K562 (cell line): Measurements from ENCODE around the gene PIM3. TPM values are rescaled to one million over a fixed set of nuclear protein-coding genes. Genes with fewer than 3 reads are reported as not detected.

Source experiments
- ATAC-seq: fragments of 200-7000 bp; cut with Tn5 transposase; 3 replicates; pipeline ENCODE4 v1.9.1; 2020; ENCODE audit warnings: moderate library complexity
- BruUV-seq: library from RNA; stranded (reverse); fragments of 400-500 nt; replicated peaks from 2 replicates; lab custom pipeline; 2021; lab: Mats Ljungman, UMichigan
- CTCF ChIA-PET: fragments of 300-600 bp; formaldehyde crosslinking; extraction: SDS; loops from one replicate; lab custom pipeline; 2021; ENCODE audit warnings: low intra/inter-chr PET ratio; lab: Yijun Ruan, JAX
- POLR2A ChIA-PET: fragments of 300-600, 350-650 bp; sonication (Branson Sonifier 250); formaldehyde crosslinking; extraction: SDS; loops from one replicate; lab custom pipeline; 2021; ENCODE audit warnings: antibody characterized with exemption, inconsistent platforms; lab: Yijun Ruan, JAX
- DNase-seq, 4 experiments: peaks; one replicate each; pipeline versions ENCODE4 v3.0.0 to v3.0.0-alpha.2; 2011 to 2018; ENCODE audit warnings: low spot score in 3 of 4, mixed read lengths in 3 of 4; ENCODE audit errors: extremely low read depth in 1 of 4
- FAIRE-seq: peaks from 2 replicates; lab custom pipeline; 2011; peaks lifted over from hg19 to GRCh38; lab: Jason Lieb, UNC
- H2AFZ ChIP-seq: 2 replicates; pipeline ENCODE4 v1.6.0; 2011; ENCODE audit warnings: low read depth, low read length, control low read depth, inconsistent platforms
- H3K27ac ChIP-seq: fragments of 200-600 bp; 3 replicates; pipeline ENCODE4 v1.8.0; 2011; ENCODE audit warnings: low read depth, mild to moderate bottlenecking, control low read depth, inconsistent platforms, low read length, moderate library complexity, mixed read lengths; ENCODE audit errors: extremely low read depth
- H3K27me3 ChIP-seq, 2 experiments: fragments of 300-600 bp in 1 of 2; 2 replicates in 1 of 2; 3 replicates in 1 of 2; pipeline versions ENCODE4 v1.6.0 to v1.8.0; 2011; ENCODE audit warnings: inconsistent platforms in 2 of 2, low read length in 2 of 2, mild to moderate bottlenecking in 1 of 2, mixed read lengths in 1 of 2, moderate library complexity in 1 of 2; ENCODE audit not compliant: control insufficient read depth in 2 of 2, insufficient read depth in 2 of 2
- H3K36me3 ChIP-seq: fragments of 300-600 bp; 3 replicates; pipeline ENCODE4 v1.8.0; 2011; ENCODE audit warnings: mild to moderate bottlenecking, low read length, inconsistent platforms; ENCODE audit not compliant: control insufficient read depth, insufficient read depth
- H3K4me1 ChIP-seq, 2 experiments: fragments of 200-600 bp in 1 of 2; replicated peaks in 1 of 2; 2 replicates in 1 of 2; 3 replicates in 1 of 2; pipeline versions ENCODE4 v1.5.1 to v1.8.0; 2011; ENCODE audit warnings: inconsistent platforms in 2 of 2, low read length in 2 of 2, mild to moderate bottlenecking in 1 of 2, mixed read lengths in 1 of 2, moderate library complexity in 1 of 2; ENCODE audit not compliant: control insufficient read depth in 2 of 2, insufficient read depth in 2 of 2
- H3K4me2 ChIP-seq: 2 replicates; pipeline ENCODE4 v1.6.1; 2011; ENCODE audit warnings: low read length, control low read depth, inconsistent platforms, mixed read lengths; ENCODE audit not compliant: insufficient read depth
- H3K4me3 ChIP-seq: fragments of 200-600 bp; sonication (generic), shearing (Covaris generic); 2 replicates; pipeline ENCODE4 v1.5.1; 2016; ENCODE audit warnings: control low read depth, inconsistent platforms
- H3K79me2 ChIP-seq: fragments of 200-600 bp; 3 replicates; pipeline ENCODE4 v1.8.0; 2011; ENCODE audit warnings: low read length, inconsistent platforms; ENCODE audit not compliant: control insufficient read depth, insufficient read depth
- H3K9ac ChIP-seq, 2 experiments: 2 replicates each; pipeline versions ENCODE4 v1.6.0 to v1.6.1; 2011; ENCODE audit warnings: low read depth in 2 of 2, low read length in 2 of 2, control low read depth in 1 of 2, inconsistent platforms in 1 of 2, mild to moderate bottlenecking in 1 of 2, mixed read lengths in 1 of 2; ENCODE audit not compliant: insufficient read depth in 1 of 2
- H3K9me1 ChIP-seq: one replicate; pipeline ENCODE4 v1.6.0; 2011; ENCODE audit warnings: inconsistent platforms, mild to moderate bottlenecking, low read length, moderate library complexity; ENCODE audit not compliant: control insufficient read depth, insufficient read depth
- H3K9me3 ChIP-seq: replicated peaks from 2 replicates; pipeline ENCODE4 v1.5.1; 2011; ENCODE audit warnings: low read depth, low read length, inconsistent platforms; ENCODE audit not compliant: control insufficient read depth, insufficient read depth
- H4K20me1 ChIP-seq: replicated peaks from 2 replicates; pipeline ENCODE4 v1.6.1; 2011; ENCODE audit warnings: low read length, inconsistent platforms, mixed read lengths; ENCODE audit not compliant: control insufficient read depth, insufficient read depth
- ATF1 ChIP-seq, 2 experiments: fragments of 450-650 bp in 1 of 2; IDR thresholded peaks; 2 replicates each; pipeline ENCODE4 v1.6.1; 2016; ENCODE audit warnings: missing compliant biosample characterization in 1 of 2, missing genetic modification characterization in 1 of 2
- CBX3 ChIP-seq, 2 experiments: IDR thresholded peaks; 1 replicate in 1 of 2; 2 replicates in 1 of 2; pipeline ENCODE4 v1.6.1; 2012; ENCODE audit warnings: inconsistent platforms in 2 of 2, low read length in 2 of 2, borderline replicate concordance in 1 of 2, control low read depth in 1 of 2
- CREB1 ChIP-seq, 2 experiments: sonication (generic) in 1 of 2; formaldehyde crosslinking in 1 of 2; IDR thresholded peaks; 2 replicates each; pipeline versions ENCODE4 v1.6.1 to v1.8.0; 2012 to 2022; ENCODE audit warnings: inconsistent platforms in 1 of 2, mild to moderate bottlenecking in 1 of 2, missing genetic modification reagents in 1 of 2, moderate library complexity in 1 of 2
- E2F6 ChIP-seq, 2 experiments: IDR thresholded peaks; 2 replicates each; pipeline ENCODE4 v1.6.1; 2011; ENCODE audit warnings: borderline replicate concordance in 1 of 2, control low read depth in 1 of 2, low read depth in 1 of 2, low read length in 1 of 2, mild to moderate bottlenecking in 1 of 2, mixed read lengths in 1 of 2, moderate library complexity in 1 of 2; ENCODE audit not compliant: insufficient read depth in 1 of 2, insufficient read length in 1 of 2, poor library complexity in 1 of 2, severe bottlenecking in 1 of 2; ENCODE audit errors: extremely low read depth in 1 of 2
- EP400 ChIP-seq: fragments of 450-650 bp; IDR thresholded peaks from 2 replicates; pipeline ENCODE4 v1.6.1; 2017; ENCODE audit warnings: antibody characterized with exemption, mild to moderate bottlenecking, moderate library complexity
- L3MBTL2 ChIP-seq: fragments of 450-650 bp; IDR thresholded peaks from 2 replicates; pipeline ENCODE4 v1.6.1; 2016; ENCODE audit warnings: mild to moderate bottlenecking, moderate library complexity
- MAZ ChIP-seq, 2 experiments: fragments of 450-650 bp in 1 of 2; sonication (generic) in 1 of 2; formaldehyde crosslinking; IDR thresholded peaks in 1 of 2; conservative IDR thresholded peaks in 1 of 2; 2 replicates each; pipeline versions ENCODE4 v1.4.0 to v1.5.0; 2020; ENCODE audit warnings: mild to moderate bottlenecking in 1 of 2, missing genetic modification reagents in 1 of 2
- MYC ChIP-seq, 2 experiments: fragments of 250-450 bp in 1 of 2; sonication (Bioruptor Pico) in 1 of 2; IDR thresholded peaks; 2 replicates each; pipeline versions ENCODE4 v1.5.1 to v1.6.1; 2012 to 2021; ENCODE audit warnings: low read depth in 2 of 2, borderline replicate concordance in 1 of 2, improper control_type of control experiment in 1 of 2, low read length in 1 of 2, mild to moderate bottlenecking in 1 of 2, moderate library complexity in 1 of 2
- PYGO2 ChIP-seq: fragments of 450-650 bp; IDR thresholded peaks from 2 replicates; pipeline ENCODE4 v1.6.1; 2016; ENCODE audit warnings: mild to moderate bottlenecking, missing genetic modification characterization, moderate library complexity, missing compliant biosample characterization
- ZNF134 ChIP-seq: fragments of 250-450 bp; sonication (Bioruptor Pico); conservative IDR thresholded peaks from 2 replicates; pipeline ENCODE4 v1.4.0; 2020
- ZNF263 ChIP-seq: sonication (generic); formaldehyde crosslinking; IDR thresholded peaks from 2 replicates; pipeline ENCODE4 v1.8.0; 2022; ENCODE audit warnings: mild to moderate bottlenecking, missing genetic modification reagents, borderline replicate concordance
- WGBS: fragments of 100-300 bp; shearing (Covaris generic); methylation state at CpG from one replicate; pipeline ENCODE4 v1.1.6; 2016; ENCODE audit warnings: low coverage, mixed read lengths; ENCODE audit not compliant: insufficient coverage; ENCODE audit errors: missing lambda C conversion rate; 5-methylcytosine and 5-hydroxymethylcytosine counted together
- in situ Hi-C: fragments of 300-500 bp; cut with MboI; formaldehyde crosslinking; loops from 4 replicates; pipeline ENCODE4 v1.15.0; 2018; ENCODE audit warnings: inconsistent platforms, mixed read lengths
- intact Hi-C: fragments of 100-400 bp; cut with micrococcal nuclease; formaldehyde crosslinking; loops from 2 replicates; pipeline ENCODE4 v1.14.2; 2022
- polyA plus RNA-seq, 8 experiments: library from polyadenylated mRNA; depleted of rRNA in 4 of 8; stranded (reverse) in 5 of 8; unstranded in 3 of 8; fragments of >200 nt; fragmentation: Nextera tagmentation in 2 of 8; fragmentation: Illumina TruSeq in 1 of 8; extraction: Ambion mirVana in 2 of 8; extraction: Trizol in 1 of 8; gene quantifications; 2 replicates each; pipeline versions ENCODE4 v1.2.1 to v1.2.3, GENCODE V29; 2011 to 2014; ENCODE audit warnings: inconsistent platforms in 1 of 8, missing spikeins in 1 of 8
- total RNA-seq, 7 experiments: library from RNA; depleted of rRNA in 6 of 7; stranded (reverse); fragments of >200 nt in 6 of 7; fragmentation: Illumina TruSeq in 2 of 7; extraction: Trizol in 2 of 7; gene quantifications; 2 replicates each; pipeline versions ENCODE4 v1.2.1 to v1.2.3, GENCODE V29; 2011 to 2021; ENCODE audit warnings: low replicate concordance in 1 of 7
- TF ChIP-seq, protein P1 (sequence below): fragments of 200-800 bp; sonication (Bioruptor generic); IDR thresholded peaks from 2 replicates; pipeline ENCODE4 v1.6.1; 2017; ENCODE audit warnings: missing genetic modification characterization, missing compliant biosample characterization
- TF ChIP-seq, protein P2 (sequence below): fragments of 150-350 bp; conservative IDR thresholded peaks from 2 replicates; pipeline ENCODE4 v1.6.1; 2014; ENCODE audit warnings: low read length

PIM3 gene
- total and polyA plus RNA-seq, 9 of the 15 experiments (the other 6 are each of a cell fraction or from before 2014, with no cell fraction given) = 0.24 to 40.5 (median 5.3) TPM

- no peaks in the 10 kb centered on the region for H4K20me1 ChIP-seq
- H2AFZ ChIP-seq = peak overlapping the region; percentile 99
- FAIRE-seq = peak; percentile 63
- H3K27me3 ChIP-seq = no peaks in the 10 kb centered on the region
- ATAC-seq = peak; percentile 79
- H3K9me3 ChIP-seq = no peaks in the 10 kb centered on the region
- ChIA-PET POLR2A (interaction anchor here (0.6 to 0.7 kb wide), 2 partner anchors 125 to 142 kb away, joined by 3 read pairs; no protein-coding TSS in a partner anchor), CTCF (no interaction called here)
- H3K4me1 ChIP-seq = peaks cover 0 to 73% of the 10 kb centered on the region in 2 experiments; a peak in 3 of 5 replicates
- in situ Hi-C loops = no loop called here
- H3K9ac ChIP-seq = peak overlapping the region; percentile 70 to 94; a peak in 3 of 4 replicates
- no TSS peak for BruUV-seq
- 10% methylated on average over 15 of the region's 70 CpGs for WGBS
- H3K4me3 ChIP-seq = peak overlapping the region; percentile 43
- H3K9me1 ChIP-seq = no peaks in the 10 kb centered on the region
- H3K36me3 ChIP-seq = no peaks in the 10 kb centered on the region
- DNase-seq = peak; percentile 60 to 91 (median 86)
- intact Hi-C loops = no loop called here
- peak overlapping the region; percentile 81 for H3K27ac ChIP-seq
- peak overlapping the region; percentile 85 for H3K4me2 ChIP-seq
- H3K79me2 ChIP-seq = no peaks in the 10 kb centered on the region
- TF ChIP-seq ZNF134 (CRISPR knock-in tag) (no peak), CREB1 (IDR thresholded peaks at IDR 0.05) (no peak), CREB1 (CRISPR knock-in tag; IDR thresholded peaks at IDR 0.05) (0 out of 2 replicates have a peak, but pooled peaks have one; percentile 54), ATF1 (CRISPR knock-in tag; IDR thresholded peaks at IDR 0.05) (no peak), ATF1 (tag; IDR thresholded peaks at IDR 0.05) (peak; percentile 86), ZNF263 (CRISPR knock-in tag) (peak; percentile 39; the same call in 1 of the 2 replicates), L3MBTL2 (peak; percentile 41; the same call in 1 of the 2 replicates), PYGO2 (tag) (no peak), EP400 (peak; percentile 67; the same call in 1 of the 2 replicates), MYC (IDR thresholded peaks at IDR 0.05; ENCODE audit: low read depth, low read length) (peak; percentile 50; the same call in 1 of the 2 replicates), MYC (CRISPR knock-in tag; IDR thresholded peaks at IDR 0.05; ENCODE audit: borderline replicate concordance, low read depth) (no peak), CBX3 (IDR thresholded peaks at IDR 0.05; ENCODE audit: borderline replicate concordance in 1 of 2, low read length in 2 of 2) (no peak), E2F6 (IDR thresholded peaks at IDR 0.05; ENCODE audit: borderline replicate concordance in 1 of 2, extremely low read depth in 1 of 2, insufficient read depth in 1 of 2, insufficient read length in 1 of 2, low read depth in 1 of 2, low read length in 1 of 2, poor library complexity in 1 of 2, severe bottlenecking in 1 of 2) (peak in 1 of 2 experiments; percentile 46), MAZ (CRISPR knock-in tag; conservative IDR thresholded peaks at IDR 0.05 in 1 of 2, IDR thresholded peaks at IDR 0.05 in 1 of 2) (peak in 1 of 2 experiments; percentile 45; a peak in 1 of 4 replicates)
- TF ChIP-seq, protein P1, sequence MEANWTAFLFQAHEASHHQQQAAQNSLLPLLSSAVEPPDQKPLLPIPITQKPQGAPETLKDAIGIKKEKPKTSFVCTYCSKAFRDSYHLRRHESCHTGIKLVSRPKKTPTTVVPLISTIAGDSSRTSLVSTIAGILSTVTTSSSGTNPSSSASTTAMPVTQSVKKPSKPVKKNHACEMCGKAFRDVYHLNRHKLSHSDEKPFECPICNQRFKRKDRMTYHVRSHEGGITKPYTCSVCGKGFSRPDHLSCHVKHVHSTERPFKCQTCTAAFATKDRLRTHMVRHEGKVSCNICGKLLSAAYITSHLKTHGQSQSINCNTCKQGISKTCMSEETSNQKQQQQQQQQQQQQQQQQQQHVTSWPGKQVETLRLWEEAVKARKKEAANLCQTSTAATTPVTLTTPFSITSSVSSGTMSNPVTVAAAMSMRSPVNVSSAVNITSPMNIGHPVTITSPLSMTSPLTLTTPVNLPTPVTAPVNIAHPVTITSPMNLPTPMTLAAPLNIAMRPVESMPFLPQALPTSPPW (CRISPR knock-in tag) = peak; percentile 59
- TF ChIP-seq, protein P2, sequence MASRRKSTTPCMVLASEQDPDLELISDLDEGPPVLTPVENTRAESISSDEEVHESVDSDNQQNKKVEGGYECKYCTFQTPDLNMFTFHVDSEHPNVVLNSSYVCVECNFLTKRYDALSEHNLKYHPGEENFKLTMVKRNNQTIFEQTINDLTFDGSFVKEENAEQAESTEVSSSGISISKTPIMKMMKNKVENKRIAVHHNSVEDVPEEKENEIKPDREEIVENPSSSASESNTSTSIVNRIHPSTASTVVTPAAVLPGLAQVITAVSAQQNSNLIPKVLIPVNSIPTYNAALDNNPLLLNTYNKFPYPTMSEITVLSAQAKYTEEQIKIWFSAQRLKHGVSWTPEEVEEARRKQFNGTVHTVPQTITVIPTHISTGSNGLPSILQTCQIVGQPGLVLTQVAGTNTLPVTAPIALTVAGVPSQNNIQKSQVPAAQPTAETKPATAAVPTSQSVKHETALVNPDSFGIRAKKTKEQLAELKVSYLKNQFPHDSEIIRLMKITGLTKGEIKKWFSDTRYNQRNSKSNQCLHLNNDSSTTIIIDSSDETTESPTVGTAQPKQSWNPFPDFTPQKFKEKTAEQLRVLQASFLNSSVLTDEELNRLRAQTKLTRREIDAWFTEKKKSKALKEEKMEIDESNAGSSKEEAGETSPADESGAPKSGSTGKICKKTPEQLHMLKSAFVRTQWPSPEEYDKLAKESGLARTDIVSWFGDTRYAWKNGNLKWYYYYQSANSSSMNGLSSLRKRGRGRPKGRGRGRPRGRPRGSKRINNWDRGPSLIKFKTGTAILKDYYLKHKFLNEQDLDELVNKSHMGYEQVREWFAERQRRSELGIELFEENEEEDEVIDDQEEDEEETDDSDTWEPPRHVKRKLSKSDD = no peak
Observed at GRCh38 chr22:49999063-49999945, 38.7 kb downstream of the PIM3 start.
